ENCODE results near the gene RFX4.

Gene RFX4

GRCh38 chr12:106739815-106740530 is 157.2 kb downstream of the RFX4 start:
- TF ChIP-seq, protein P1, sequence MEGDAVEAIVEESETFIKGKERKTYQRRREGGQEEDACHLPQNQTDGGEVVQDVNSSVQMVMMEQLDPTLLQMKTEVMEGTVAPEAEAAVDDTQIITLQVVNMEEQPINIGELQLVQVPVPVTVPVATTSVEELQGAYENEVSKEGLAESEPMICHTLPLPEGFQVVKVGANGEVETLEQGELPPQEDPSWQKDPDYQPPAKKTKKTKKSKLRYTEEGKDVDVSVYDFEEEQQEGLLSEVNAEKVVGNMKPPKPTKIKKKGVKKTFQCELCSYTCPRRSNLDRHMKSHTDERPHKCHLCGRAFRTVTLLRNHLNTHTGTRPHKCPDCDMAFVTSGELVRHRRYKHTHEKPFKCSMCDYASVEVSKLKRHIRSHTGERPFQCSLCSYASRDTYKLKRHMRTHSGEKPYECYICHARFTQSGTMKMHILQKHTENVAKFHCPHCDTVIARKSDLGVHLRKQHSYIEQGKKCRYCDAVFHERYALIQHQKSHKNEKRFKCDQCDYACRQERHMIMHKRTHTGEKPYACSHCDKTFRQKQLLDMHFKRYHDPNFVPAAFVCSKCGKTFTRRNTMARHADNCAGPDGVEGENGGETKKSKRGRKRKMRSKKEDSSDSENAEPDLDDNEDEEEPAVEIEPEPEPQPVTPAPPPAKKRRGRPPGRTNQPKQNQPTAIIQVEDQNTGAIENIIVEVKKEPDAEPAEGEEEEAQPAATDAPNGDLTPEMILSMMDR (IDR thresholded peaks at IDR 0.05): no peak
- Histone ChIP-seq H3K36me3 (ENCODE audit: control insufficient read depth, insufficient read depth, low read length) (no peaks in the 10 kb centered on the region), H2AFZ (no peak overlapping the region), H3K4me2 (ENCODE audit: low read length) (no peak overlapping the region), H3K27ac (no peak overlapping the region), H3K4me3 (ENCODE audit: low read depth, low read length) (no peak overlapping the region), H3K79me2 (no peaks in the 10 kb centered on the region), H3K4me1 (no peaks in the 10 kb centered on the region), H3K9me3 (ENCODE audit: control insufficient read depth, low read length) (no peaks in the 10 kb centered on the region), H3K27me3 (ENCODE audit: control insufficient read depth, insufficient read depth, low read length) (no peaks in the 10 kb centered on the region), H3K9ac (no peak overlapping the region)

- Histone ChIP-seq H2AFZ (no peak overlapping the region), H3K36me3 (ENCODE audit: control insufficient read depth, insufficient read depth, low read length) (no peaks in the 10 kb centered on the region), H3K79me2 (no peaks in the 10 kb centered on the region), H3K4me1 (no peaks in the 10 kb centered on the region), H3K27me3 (ENCODE audit: control insufficient read depth, insufficient read depth, low read length) (no peaks in the 10 kb centered on the region), H3K4me3 (ENCODE audit: low read depth, low read length) (no peak overlapping the region), H3K9me3 (ENCODE audit: control insufficient read depth, low read length) (no peaks in the 10 kb centered on the region), H3K9ac (no peak overlapping the region), H3K27ac (no peak overlapping the region), H3K4me2 (ENCODE audit: low read length) (no peak overlapping the region)
- TF ChIP-seq, protein P1 (IDR thresholded peaks at IDR 0.05): no peak
Measured at GRCh38 chr12:106740818-106741217, 158.0 kb downstream of the RFX4 start.

GRCh38 chr12:106741247-106741646 is 158.4 kb downstream of the RFX4 start:
- no peaks in the 10 kb centered on the region for H3K36me3 ChIP-seq (ENCODE audit: control insufficient read depth, insufficient read depth, low read length)
- no peak overlapping the region for H2AFZ ChIP-seq
- H3K9ac ChIP-seq: no peak overlapping the region
- no peaks in the 10 kb centered on the region for H3K27me3 ChIP-seq (ENCODE audit: control insufficient read depth, insufficient read depth, low read length)
- no peak overlapping the region for H3K4me3 ChIP-seq (ENCODE audit: low read depth, low read length)
- no peaks in the 10 kb centered on the region for H3K4me1 ChIP-seq
- no peak overlapping the region for H3K4me2 ChIP-seq (ENCODE audit: low read length)
- no peak overlapping the region for H3K27ac ChIP-seq
- H3K79me2 ChIP-seq: no peaks in the 10 kb centered on the region
- TF ChIP-seq, protein P1 (IDR thresholded peaks at IDR 0.05): no peak
- H3K9me3 ChIP-seq (ENCODE audit: control insufficient read depth, low read length): no peaks in the 10 kb centered on the region

DNA sequence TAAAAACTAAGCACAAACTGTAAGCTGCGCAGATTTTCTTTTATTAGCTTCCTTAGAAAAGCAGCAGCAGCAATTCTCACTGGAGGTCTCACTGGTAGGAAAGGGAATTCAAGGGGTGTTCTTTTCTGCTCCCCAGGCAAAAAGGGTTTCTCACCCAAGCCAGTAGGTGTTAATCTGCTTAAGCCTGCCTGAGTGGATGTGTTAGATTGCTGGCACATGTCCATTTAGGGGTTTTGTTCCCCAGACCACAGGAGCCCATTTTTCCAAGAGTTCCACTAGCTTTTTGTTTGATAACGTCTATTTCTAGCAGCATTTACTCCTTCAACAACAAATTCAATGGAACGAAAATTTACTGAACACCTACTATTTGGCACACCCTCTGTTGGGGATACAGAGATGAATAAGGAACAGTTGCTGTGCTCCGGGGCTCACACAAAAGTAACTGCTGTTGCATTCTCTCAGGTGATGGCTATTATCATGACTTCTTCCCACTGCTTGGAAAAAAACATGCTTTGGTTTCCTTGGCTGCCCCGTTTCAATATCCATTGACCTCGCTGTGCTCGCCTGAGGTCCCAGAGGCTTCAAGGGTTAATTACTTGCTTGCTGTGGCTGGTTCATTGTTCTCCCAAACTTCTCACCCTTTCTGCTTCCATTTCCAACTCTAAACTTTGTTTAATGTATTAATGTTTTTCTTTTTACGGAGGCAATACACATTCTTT is 160.6 kb downstream of the RFX4 start:
- H3K4me2 ChIP-seq (ENCODE audit: low read length): no peak overlapping the region
- H3K9ac ChIP-seq: no peak overlapping the region
- no peak overlapping the region for H3K4me3 ChIP-seq (ENCODE audit: low read depth, low read length)
- no peak overlapping the region for H2AFZ ChIP-seq
- no peaks in the 10 kb centered on the region for H3K27me3 ChIP-seq (ENCODE audit: control insufficient read depth, insufficient read depth, low read length)
- no peaks in the 10 kb centered on the region for H3K79me2 ChIP-seq
- no peak overlapping the region for H3K27ac ChIP-seq
- H3K36me3 ChIP-seq (ENCODE audit: control insufficient read depth, insufficient read depth, low read length): no peaks in the 10 kb centered on the region
- TF ChIP-seq, protein P1 (IDR thresholded peaks at IDR 0.05): no peak
- no peaks in the 10 kb centered on the region for H3K4me1 ChIP-seq
- H3K9me3 ChIP-seq (ENCODE audit: control insufficient read depth, low read length): no peaks in the 10 kb centered on the region
